Measurements from ENCODE around the gene PSMC6.

The PSMC6 gene

DNA sequence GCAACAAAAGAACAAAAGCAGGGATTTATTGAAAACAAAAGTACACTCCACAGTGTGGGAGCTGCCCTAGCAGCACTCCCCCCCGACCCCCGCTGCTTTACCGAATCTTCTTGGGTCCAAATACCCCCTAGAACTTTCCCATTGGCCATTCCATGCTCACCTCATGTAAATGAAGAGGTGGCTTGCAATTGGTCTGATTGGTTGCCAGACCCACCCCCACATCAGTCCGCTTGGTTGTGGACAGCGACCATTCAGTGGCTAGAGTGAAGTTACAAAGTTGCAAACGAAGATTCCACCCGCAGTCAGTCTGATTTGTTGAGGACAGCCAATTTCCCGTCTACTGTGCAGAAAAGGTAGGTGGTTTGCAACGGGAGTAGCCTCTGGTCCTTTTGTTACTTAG, 26.8 kb downstream of the PSMC6 start:
- no peak overlapping the region for H3K27ac ChIP-seq (ENCODE audit: low read depth, low read length)
- 0 out of 2 replicates have a peak, but pooled peaks cover 5% of the 10 kb centered on the region for H3F3A ChIP-seq (ENCODE audit: control insufficient read depth, insufficient read depth)
- peaks cover 12% of the 10 kb centered on the region for H3K4me1 ChIP-seq (ENCODE audit: control insufficient read depth, low read length)
- H3K79me2 ChIP-seq (ENCODE audit: control insufficient read depth, low read length): peaks cover 72% of the 10 kb centered on the region
- no peaks in the 10 kb centered on the region for H3K27me3 ChIP-seq (ENCODE audit: control insufficient read depth, low read length)
- no peak overlapping the region for H3K4me2 ChIP-seq (ENCODE audit: low read length)
- H3K9me3 ChIP-seq (ENCODE audit: control insufficient read depth, insufficient read depth, low read length): no peaks in the 10 kb centered on the region
- no peak for TF ChIP-seq EZH2phosphoT487 (IDR thresholded peaks at IDR 0.05; ENCODE audit: borderline replicate concordance, low read length)
- TF ChIP-seq, protein P1, sequence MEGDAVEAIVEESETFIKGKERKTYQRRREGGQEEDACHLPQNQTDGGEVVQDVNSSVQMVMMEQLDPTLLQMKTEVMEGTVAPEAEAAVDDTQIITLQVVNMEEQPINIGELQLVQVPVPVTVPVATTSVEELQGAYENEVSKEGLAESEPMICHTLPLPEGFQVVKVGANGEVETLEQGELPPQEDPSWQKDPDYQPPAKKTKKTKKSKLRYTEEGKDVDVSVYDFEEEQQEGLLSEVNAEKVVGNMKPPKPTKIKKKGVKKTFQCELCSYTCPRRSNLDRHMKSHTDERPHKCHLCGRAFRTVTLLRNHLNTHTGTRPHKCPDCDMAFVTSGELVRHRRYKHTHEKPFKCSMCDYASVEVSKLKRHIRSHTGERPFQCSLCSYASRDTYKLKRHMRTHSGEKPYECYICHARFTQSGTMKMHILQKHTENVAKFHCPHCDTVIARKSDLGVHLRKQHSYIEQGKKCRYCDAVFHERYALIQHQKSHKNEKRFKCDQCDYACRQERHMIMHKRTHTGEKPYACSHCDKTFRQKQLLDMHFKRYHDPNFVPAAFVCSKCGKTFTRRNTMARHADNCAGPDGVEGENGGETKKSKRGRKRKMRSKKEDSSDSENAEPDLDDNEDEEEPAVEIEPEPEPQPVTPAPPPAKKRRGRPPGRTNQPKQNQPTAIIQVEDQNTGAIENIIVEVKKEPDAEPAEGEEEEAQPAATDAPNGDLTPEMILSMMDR (IDR thresholded peaks at IDR 0.05; ENCODE audit: low read depth, low read length, poor library complexity, severe bottlenecking): no peak
- H3K36me3 ChIP-seq (ENCODE audit: control insufficient read depth, low read length): peaks cover 20% of the 10 kb centered on the region
- H4K20me1 ChIP-seq (ENCODE audit: control insufficient read depth, insufficient read depth, low read depth, low read length): no peaks in the 10 kb centered on the region
- no peaks in the 10 kb centered on the region for H3K9me2 ChIP-seq (replicated peaks; ENCODE audit: control insufficient read depth, low read length)
- H3K4me3 ChIP-seq (ENCODE audit: low read length): no peak overlapping the region

DNA sequence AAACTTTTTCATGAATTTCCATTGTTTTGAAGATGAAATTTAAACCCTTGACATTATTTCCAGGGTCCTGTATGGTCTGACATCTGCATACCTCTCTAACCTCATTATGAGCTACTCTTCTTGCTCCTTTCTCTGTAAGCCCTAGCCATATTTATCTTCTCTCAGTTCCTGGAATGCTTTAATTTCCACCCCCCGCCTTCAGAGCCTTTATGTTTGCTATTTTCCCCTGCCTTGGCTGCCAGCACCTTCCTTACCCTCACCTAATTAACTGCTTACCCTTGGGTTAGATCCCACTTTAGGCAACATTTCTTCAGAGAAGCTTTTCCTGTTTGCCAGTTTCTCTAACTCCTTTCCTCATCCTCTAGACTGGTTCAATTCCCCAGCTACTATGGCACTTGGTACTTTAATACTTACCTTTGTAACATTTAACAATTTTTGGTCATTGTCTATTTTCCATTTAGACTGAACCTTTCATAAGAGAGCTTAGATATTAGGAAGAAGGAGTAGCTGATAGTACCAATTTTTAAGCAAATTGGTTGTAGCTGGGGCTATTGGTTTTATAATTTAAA, 29.0 kb downstream of the PSMC6 start:
- H3K27me3 ChIP-seq (ENCODE audit: control insufficient read depth, low read length): no peaks in the 10 kb centered on the region
- H3K4me3 ChIP-seq (ENCODE audit: low read length): no peak overlapping the region
- peaks cover 14% of the 10 kb centered on the region for H3K4me1 ChIP-seq (ENCODE audit: control insufficient read depth, low read length)
- no peaks in the 10 kb centered on the region for H3K9me2 ChIP-seq (replicated peaks; ENCODE audit: control insufficient read depth, low read length)
- H3K79me2 ChIP-seq (ENCODE audit: control insufficient read depth, low read length): peaks cover 81% of the 10 kb centered on the region
- H3K9me3 ChIP-seq (ENCODE audit: control insufficient read depth, insufficient read depth, low read length): no peaks in the 10 kb centered on the region
- TF ChIP-seq EZH2phosphoT487 (IDR thresholded peaks at IDR 0.05; ENCODE audit: borderline replicate concordance, low read length): no peak
- TF ChIP-seq, protein P1 (IDR thresholded peaks at IDR 0.05; ENCODE audit: low read depth, low read length, poor library complexity, severe bottlenecking): no peak
- no peak overlapping the region for H3K27ac ChIP-seq (ENCODE audit: low read depth, low read length)
- H3F3A ChIP-seq (ENCODE audit: control insufficient read depth, insufficient read depth): peaks cover 12% of the 10 kb centered on the region
- H4K20me1 ChIP-seq (ENCODE audit: control insufficient read depth, insufficient read depth, low read depth, low read length): no peaks in the 10 kb centered on the region
- peaks cover 17% of the 10 kb centered on the region for H3K36me3 ChIP-seq (ENCODE audit: control insufficient read depth, low read length)
- no peak overlapping the region for H3K4me2 ChIP-seq (ENCODE audit: low read length)

DNA sequence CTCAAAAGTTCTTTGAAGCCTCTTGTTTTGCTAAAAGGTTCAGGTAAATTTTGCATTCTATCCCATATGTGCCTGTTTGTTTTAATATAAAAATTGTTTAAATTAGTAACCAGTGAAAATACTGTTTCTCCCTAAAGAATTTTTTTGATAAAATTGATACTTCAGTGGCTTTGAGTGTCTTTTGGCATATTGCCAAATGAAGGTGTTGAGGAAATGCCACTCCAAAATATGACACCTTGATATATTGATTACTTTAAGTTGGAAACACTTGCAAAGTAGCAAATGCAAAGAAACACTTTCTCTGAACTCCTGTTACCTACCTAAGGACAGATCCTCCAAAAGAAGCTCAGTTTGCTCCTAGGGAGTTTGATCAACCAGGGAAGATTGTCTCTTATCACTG, 31.4 kb downstream of the PSMC6 start:
- H3K27ac ChIP-seq (ENCODE audit: low read depth, low read length): no peak overlapping the region
- peaks cover 82% of the 10 kb centered on the region for H3K79me2 ChIP-seq (ENCODE audit: control insufficient read depth, low read length)
- H3K36me3 ChIP-seq (ENCODE audit: control insufficient read depth, low read length): peaks cover 10% of the 10 kb centered on the region

More for the DNA sequence above, 31.4 kb downstream of the PSMC6 start:
- Histone ChIP-seq H3F3A (ENCODE audit: control insufficient read depth, insufficient read depth) (peaks cover 18% of the 10 kb centered on the region), H4K20me1 (ENCODE audit: control insufficient read depth, insufficient read depth, low read depth, low read length) (no peaks in the 10 kb centered on the region), H3K9me2 (replicated peaks; ENCODE audit: control insufficient read depth, low read length) (no peaks in the 10 kb centered on the region), H3K4me1 (ENCODE audit: control insufficient read depth, low read length) (peaks cover 24% of the 10 kb centered on the region), H3K9me3 (ENCODE audit: control insufficient read depth, insufficient read depth, low read length) (no peaks in the 10 kb centered on the region), H3K27me3 (ENCODE audit: control insufficient read depth, low read length) (no peaks in the 10 kb centered on the region), H3K4me3 (ENCODE audit: low read length) (no peak overlapping the region), H3K4me2 (ENCODE audit: low read length) (no peak overlapping the region)
- TF ChIP-seq, protein P1 (IDR thresholded peaks at IDR 0.05; ENCODE audit: low read depth, low read length, poor library complexity, severe bottlenecking): no peak
- TF ChIP-seq EZH2phosphoT487 (IDR thresholded peaks at IDR 0.05; ENCODE audit: borderline replicate concordance, low read length): no peak
